Panc1 (cell line): ENCODE results near the gene HTT. TPM values are rescaled to one million over a fixed set of nuclear protein-coding genes. Genes with fewer than 3 reads are reported as not detected.

Experiments used
- ATAC-seq: fragments of 200-7000 bp; cut with Tn5 transposase; 2 replicates; pipeline ENCODE4 v1.9.1; 2020; ENCODE audit warnings: mild to moderate bottlenecking, moderate library complexity
- BruUV-seq: library from RNA; stranded (reverse); fragments of 400-500 nt; replicated peaks from 2 replicates; lab custom pipeline; 2021; lab: Mats Ljungman, UMichigan
- CTCF ChIA-PET: fragments of 300-600 bp; sonication (Branson Sonifier 250); formaldehyde crosslinking; loops from one replicate; lab custom pipeline; 2022; ENCODE audit warnings: antibody characterized with exemption; lab: Charles Lee
- POLR2A ChIA-PET: fragments of 300-600 bp; sonication (Branson Sonifier 250); formaldehyde crosslinking; loops from one replicate; lab custom pipeline; 2022; ENCODE audit warnings: antibody characterized with exemption; lab: Charles Lee
- DNase-seq: peaks from one replicate; pipeline ENCODE4 v3.0.0-alpha.2; 2010; ENCODE audit warnings: low read depth, low spot score
- H3K27ac ChIP-seq: 2 replicates; pipeline ENCODE4 v1.5.1; 2011; ENCODE audit warnings: mild to moderate bottlenecking, low read length, inconsistent platforms
- H3K27me3 ChIP-seq: fragments of 200-500 bp; sonication (Bioruptor generic); 2 replicates; pipeline ENCODE4 v1.6.0; 2014; ENCODE audit warnings: low read length, inconsistent platforms; ENCODE audit not compliant: control insufficient read depth, insufficient read depth
- H3K36me3 ChIP-seq: fragments of 200-500 bp; sonication (Bioruptor generic); 2 replicates; pipeline ENCODE4 v1.5.1; 2014; ENCODE audit warnings: inconsistent platforms, mild to moderate bottlenecking, low read length, moderate library complexity; ENCODE audit not compliant: control insufficient read depth, insufficient read depth
- H3K4me1 ChIP-seq: 2 replicates; pipeline ENCODE4 v1.5.1; 2011; ENCODE audit warnings: inconsistent platforms, mild to moderate bottlenecking, low read length, moderate library complexity; ENCODE audit not compliant: control insufficient read depth, insufficient read depth
- H3K4me3 ChIP-seq, 2 experiments: 2 replicates each; pipeline ENCODE4 v1.5.1; 2011 to 2012; ENCODE audit warnings: low read depth in 2 of 2, low read length in 2 of 2, mild to moderate bottlenecking in 2 of 2, inconsistent platforms in 1 of 2, moderate library complexity in 1 of 2
- H3K9me3 ChIP-seq: fragments of 200-500 bp; sonication (Bioruptor generic); 2 replicates; pipeline ENCODE4 v1.5.1; 2014; ENCODE audit warnings: low read depth, mild to moderate bottlenecking, inconsistent platforms, low read length, moderate library complexity; ENCODE audit not compliant: control insufficient read depth, insufficient read depth
- POLR2AphosphoS5 ChIP-seq: IDR thresholded peaks from 2 replicates; pipeline ENCODE4 v1.6.1; 2012; ENCODE audit warnings: mild to moderate bottlenecking, low read depth, low read length, moderate library complexity
- SIN3A ChIP-seq: IDR thresholded peaks from 2 replicates; pipeline ENCODE4 v1.6.1; 2012; ENCODE audit warnings: low read depth, mild to moderate bottlenecking, low read length, moderate library complexity, borderline replicate concordance; ENCODE audit not compliant: insufficient read depth
- TCF7L2 ChIP-seq: IDR thresholded peaks from 2 replicates; pipeline ENCODE4 v1.6.1; 2011; ENCODE audit warnings: mild to moderate bottlenecking, low read depth, low read length, inconsistent platforms
- in situ Hi-C: cut with HindIII; loops from 2 replicates; pipeline ENCODE4 v1.10.0; 2016; ENCODE audit warnings: low sequenced_read_pairs, low pct_unique_long_range_greater_than_20kb
- intact Hi-C: fragments of 100-400 bp; cut with micrococcal nuclease; formaldehyde crosslinking; loops from one replicate; pipeline ENCODE4 v1.10.0; 2022; ENCODE audit not compliant: unreplicated experiment
- total RNA-seq: library from RNA; stranded (reverse); gene quantifications from one replicate; pipeline ENCODE4 v1.2.1, GENCODE V29; 2021; ENCODE audit not compliant: unreplicated experiment
- TF ChIP-seq, protein P1 (sequence below): fragments of 450-650 bp; IDR thresholded peaks from 2 replicates; pipeline ENCODE4 v1.5.1; 2017; ENCODE audit warnings: mild to moderate bottlenecking
- TF ChIP-seq, protein P2 (sequence below), 2 experiments: IDR thresholded peaks; 2 replicates each; pipeline ENCODE4 v1.6.1; 2011 to 2012; ENCODE audit warnings: low read depth in 2 of 2, control low read depth in 1 of 2, low read length in 1 of 2, mild to moderate bottlenecking in 1 of 2, moderate library complexity in 1 of 2; ENCODE audit not compliant: insufficient read depth in 1 of 2

The HTT gene
- total RNA-seq, 1 experiment from 2014 or later, result 24.7 TPM

DNA sequence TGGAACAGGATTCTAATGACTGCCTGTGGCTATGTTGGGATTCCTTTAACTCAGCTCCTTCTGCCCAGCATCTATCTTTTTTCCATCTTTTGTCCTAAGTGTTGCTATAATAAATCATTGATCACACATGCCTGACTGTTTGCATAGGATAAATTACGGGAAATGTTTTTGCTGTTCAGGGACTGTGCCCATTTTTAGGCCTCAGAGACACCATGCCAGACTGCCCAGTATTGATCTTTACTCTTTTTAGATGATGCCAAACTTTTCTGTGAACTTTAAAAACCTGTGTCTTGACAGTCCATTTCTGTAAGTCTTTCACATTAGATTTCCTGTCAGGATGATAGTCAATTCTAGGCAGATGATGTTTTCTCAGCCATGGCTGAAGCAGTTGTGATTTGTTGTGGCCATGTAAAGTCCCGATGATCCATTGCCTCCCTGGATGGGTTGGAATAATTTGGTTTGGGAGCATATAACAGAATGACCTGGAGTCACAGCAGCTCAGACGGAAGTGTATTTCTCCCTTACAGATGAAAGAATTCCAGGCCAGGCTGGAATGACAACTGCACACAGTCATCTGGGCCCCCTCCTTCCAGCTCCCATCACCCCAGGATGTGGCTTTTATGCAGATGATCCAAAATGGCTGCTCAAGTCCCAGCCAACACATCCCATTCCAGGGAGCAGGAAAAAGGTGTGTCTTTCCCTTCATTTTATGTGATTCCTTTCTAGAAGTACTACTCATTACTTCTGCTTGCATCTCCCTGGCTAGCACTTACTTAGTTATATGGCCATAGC lies 3.6 kb upstream of the HTT start:
- no peaks in the 10 kb centered on the region for H3K27me3 ChIP-seq
- H3K4me3 ChIP-seq, result no peak overlapping the region
- no TSS peak for BruUV-seq
- in situ Hi-C loops (no loop called here), intact Hi-C loops (no loop called here)
- TF ChIP-seq POLR2AphosphoS5, result no peak
- no peak for TF ChIP-seq TCF7L2
- no peak for TF ChIP-seq SIN3A
- TF ChIP-seq, protein P1, sequence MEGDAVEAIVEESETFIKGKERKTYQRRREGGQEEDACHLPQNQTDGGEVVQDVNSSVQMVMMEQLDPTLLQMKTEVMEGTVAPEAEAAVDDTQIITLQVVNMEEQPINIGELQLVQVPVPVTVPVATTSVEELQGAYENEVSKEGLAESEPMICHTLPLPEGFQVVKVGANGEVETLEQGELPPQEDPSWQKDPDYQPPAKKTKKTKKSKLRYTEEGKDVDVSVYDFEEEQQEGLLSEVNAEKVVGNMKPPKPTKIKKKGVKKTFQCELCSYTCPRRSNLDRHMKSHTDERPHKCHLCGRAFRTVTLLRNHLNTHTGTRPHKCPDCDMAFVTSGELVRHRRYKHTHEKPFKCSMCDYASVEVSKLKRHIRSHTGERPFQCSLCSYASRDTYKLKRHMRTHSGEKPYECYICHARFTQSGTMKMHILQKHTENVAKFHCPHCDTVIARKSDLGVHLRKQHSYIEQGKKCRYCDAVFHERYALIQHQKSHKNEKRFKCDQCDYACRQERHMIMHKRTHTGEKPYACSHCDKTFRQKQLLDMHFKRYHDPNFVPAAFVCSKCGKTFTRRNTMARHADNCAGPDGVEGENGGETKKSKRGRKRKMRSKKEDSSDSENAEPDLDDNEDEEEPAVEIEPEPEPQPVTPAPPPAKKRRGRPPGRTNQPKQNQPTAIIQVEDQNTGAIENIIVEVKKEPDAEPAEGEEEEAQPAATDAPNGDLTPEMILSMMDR, result no peak
- TF ChIP-seq, protein P2, sequence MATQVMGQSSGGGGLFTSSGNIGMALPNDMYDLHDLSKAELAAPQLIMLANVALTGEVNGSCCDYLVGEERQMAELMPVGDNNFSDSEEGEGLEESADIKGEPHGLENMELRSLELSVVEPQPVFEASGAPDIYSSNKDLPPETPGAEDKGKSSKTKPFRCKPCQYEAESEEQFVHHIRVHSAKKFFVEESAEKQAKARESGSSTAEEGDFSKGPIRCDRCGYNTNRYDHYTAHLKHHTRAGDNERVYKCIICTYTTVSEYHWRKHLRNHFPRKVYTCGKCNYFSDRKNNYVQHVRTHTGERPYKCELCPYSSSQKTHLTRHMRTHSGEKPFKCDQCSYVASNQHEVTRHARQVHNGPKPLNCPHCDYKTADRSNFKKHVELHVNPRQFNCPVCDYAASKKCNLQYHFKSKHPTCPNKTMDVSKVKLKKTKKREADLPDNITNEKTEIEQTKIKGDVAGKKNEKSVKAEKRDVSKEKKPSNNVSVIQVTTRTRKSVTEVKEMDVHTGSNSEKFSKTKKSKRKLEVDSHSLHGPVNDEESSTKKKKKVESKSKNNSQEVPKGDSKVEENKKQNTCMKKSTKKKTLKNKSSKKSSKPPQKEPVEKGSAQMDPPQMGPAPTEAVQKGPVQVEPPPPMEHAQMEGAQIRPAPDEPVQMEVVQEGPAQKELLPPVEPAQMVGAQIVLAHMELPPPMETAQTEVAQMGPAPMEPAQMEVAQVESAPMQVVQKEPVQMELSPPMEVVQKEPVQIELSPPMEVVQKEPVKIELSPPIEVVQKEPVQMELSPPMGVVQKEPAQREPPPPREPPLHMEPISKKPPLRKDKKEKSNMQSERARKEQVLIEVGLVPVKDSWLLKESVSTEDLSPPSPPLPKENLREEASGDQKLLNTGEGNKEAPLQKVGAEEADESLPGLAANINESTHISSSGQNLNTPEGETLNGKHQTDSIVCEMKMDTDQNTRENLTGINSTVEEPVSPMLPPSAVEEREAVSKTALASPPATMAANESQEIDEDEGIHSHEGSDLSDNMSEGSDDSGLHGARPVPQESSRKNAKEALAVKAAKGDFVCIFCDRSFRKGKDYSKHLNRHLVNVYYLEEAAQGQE (IDR thresholded peaks at IDR 0.05; ENCODE audit: insufficient read depth in 1 of 2, low read depth in 2 of 2, low read length in 1 of 2), result no peak
- peaks cover 4% of the 10 kb centered on the region; the same call in 1 of the 2 replicates for H3K4me1 ChIP-seq
- ChIA-PET CTCF (interaction anchor here (0.7 kb wide), 1 partner anchor 272 kb away, joined by 6 read pairs; no protein-coding TSS in a partner anchor), POLR2A (no interaction called here)
- H3K9me3 ChIP-seq, result no peaks in the 10 kb centered on the region
- H3K27ac ChIP-seq, result no peak overlapping the region
- ATAC-seq (no peak), DNase-seq (no peak)
- H3K36me3 ChIP-seq, result no peaks in the 10 kb centered on the region

DNA sequence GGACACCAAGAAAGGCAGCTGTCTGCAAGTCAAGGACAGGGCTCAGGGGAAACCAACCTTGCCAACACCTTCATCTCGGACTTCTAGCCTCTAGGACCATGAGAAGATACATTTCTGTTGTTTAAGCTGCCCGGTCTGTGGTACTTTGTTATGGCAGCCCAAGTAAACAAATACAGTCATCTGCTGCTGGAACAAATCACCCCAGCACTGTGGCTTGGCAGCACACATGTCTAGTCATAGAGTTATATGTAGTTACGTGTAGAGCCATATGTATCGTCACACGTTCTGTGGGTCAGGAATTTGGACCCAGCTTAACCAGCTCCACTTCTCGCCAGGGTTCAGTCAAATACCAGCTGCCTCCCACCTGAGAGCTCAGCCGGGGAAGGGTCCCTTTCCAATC lies 2.7 kb upstream of the HTT start:
- Histone ChIP-seq H3K27ac (no peak overlapping the region), H3K4me3 (no peak overlapping the region), H3K36me3 (no peaks in the 10 kb centered on the region), H3K27me3 (no peaks in the 10 kb centered on the region), H3K4me1 (peaks cover 11% of the 10 kb centered on the region; the same call in 1 of the 2 replicates), H3K9me3 (no peaks in the 10 kb centered on the region)
- ATAC-seq, result no peak
- no TSS peak for BruUV-seq
- TF ChIP-seq POLR2AphosphoS5 (no peak), SIN3A (no peak), TCF7L2 (no peak)
- TF ChIP-seq, protein P1, result no peak
- ChIA-PET CTCF (no interaction called here), POLR2A (no interaction called here)
- in situ Hi-C loops, result no loop called here
- DNase-seq, result no peak
- intact Hi-C loops, result no loop called here
